IPS DF 4.7 (cell line): ENCODE data around the gene MRPL54.
"Not testable (repeated sequence)": the region's sequence is repeated elsewhere in the genome, so short reads cannot be mapped to it uniquely, and the experiment has no call there.

Source experiments
- DNase-seq: peaks from one replicate; pipeline ENCODE4 v3.0.0-alpha.2; 2013; ENCODE audit warnings: low spot score; ENCODE audit errors: extremely low read depth

MRPL54 gene

DNA sequence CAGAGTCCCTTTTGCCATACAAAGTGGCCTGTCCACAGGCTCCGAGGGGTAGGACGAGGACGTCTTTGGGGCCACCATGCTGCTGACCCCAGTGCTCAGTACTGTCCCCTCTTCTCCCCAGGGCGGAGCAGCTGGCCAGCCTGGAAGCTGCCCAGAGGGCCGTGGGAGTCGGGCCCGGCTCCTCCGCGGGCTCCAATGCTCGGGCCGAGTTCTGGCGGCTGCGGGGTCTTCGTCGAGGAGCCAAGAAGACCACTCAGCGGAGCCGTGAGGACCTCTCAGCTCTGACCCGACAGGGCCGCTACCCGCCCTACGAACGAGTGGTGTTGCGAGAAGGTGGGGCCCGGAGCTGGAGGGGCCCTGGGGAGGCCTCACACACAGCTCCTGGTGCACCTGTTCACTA is 22.1 kb upstream of the MRPL54 start:
- DNase-seq = no peak

DNA sequence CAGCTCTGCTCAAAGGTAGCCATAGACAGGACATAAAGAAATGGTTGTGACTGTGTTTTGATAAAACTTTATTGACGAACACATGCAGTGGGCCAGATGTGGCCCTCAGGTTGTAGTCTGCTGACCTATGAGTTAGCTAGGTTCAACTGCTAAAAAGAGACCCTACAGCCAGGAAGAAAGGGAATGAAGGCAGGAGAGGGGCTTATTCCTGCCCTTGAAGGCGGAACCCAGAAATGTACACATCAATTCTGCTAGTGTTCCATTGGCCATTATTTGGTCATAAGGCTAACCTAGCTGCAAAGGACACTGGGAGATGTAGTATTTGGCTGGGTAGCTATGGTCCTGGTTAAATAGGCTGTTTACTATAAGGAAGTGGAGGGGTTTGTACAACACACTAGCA is 19.0 kb upstream of the MRPL54 start:
- DNase-seq = no peak

DNA sequence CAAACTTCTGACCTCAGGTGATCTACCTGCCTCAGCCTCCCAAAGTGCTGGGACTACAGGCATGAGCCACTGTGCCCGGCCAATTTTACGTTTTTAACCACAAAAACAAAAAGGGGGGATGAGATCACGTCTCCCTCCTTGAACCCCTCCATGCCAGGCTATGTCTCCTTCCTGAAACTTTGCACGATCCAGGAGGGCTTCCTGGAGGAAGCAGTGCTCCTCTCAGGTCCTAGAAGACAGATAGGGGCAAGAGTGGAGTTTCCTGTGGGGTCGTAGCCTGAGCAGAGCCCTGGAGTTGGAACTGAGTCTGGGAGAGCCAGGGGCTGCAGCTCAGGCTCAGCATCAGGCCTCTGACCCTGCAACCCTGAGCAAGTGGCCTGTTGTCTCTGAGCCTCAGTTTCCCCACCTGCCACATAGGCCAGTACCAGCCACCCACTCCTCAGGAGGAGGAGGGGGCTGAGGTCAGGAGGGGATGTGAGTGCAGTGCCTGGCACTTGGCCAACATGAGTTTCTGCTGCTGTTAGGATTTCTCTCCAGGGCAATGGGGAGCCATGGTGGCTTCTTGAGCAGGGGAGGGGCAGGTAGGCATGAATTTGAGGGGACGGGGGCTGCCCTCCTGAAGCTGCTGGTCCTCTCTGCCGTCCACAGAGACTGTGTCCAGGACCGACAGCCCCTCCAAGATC is 17.0 kb upstream of the MRPL54 start:
- no peak for DNase-seq

DNA sequence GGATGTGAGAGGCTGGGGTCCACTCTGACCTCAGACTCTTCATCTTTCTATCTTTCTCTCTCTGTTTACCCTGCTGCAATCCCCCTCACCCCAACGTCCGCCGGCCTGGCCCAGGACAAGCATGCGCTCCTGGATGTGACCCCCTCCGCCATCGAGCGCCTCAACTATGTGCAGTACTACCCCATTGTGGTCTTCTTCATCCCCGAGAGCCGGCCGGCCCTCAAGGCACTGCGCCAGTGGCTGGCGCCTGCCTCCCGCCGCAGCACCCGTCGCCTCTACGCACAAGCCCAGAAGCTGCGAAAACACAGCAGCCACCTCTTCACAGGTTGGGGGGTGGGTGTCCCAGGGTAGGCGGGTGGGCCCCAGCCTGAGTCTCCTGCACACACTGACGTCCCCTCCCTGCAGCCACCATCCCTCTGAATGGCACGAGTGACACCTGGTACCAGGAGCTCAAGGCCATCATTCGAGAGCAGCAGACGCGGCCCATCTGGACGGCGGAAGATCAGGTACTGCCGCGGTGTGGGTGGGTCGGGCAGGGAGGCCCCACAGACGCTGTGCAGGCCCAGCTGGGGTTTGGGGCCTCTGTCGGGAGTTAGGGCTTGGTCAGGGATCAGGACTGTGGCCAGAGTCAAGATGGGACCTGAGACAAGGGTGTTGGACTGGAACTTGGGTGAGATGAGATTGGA is 16.0 kb upstream of the MRPL54 start:
- no peak for DNase-seq

DNA sequence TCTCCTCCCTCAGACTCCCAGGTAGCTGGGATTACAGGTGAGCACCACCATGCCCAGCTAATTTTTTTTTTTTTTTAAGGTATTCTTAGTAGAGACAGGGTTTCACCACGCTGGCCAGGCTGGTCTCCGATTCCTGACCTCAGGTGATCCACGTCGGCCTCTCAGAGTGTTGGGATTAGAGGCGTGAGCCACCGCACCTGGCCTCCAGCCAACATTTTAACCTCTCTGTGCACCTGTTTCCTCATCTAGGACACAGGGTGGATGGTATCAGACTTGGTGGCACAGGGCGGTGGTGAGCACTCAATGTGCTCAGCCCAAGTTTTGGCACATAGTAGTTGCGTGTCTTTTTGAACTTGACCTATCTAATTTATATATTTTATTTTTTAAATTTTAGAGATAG is 13.5 kb upstream of the MRPL54 start:
- no peak for DNase-seq

DNA sequence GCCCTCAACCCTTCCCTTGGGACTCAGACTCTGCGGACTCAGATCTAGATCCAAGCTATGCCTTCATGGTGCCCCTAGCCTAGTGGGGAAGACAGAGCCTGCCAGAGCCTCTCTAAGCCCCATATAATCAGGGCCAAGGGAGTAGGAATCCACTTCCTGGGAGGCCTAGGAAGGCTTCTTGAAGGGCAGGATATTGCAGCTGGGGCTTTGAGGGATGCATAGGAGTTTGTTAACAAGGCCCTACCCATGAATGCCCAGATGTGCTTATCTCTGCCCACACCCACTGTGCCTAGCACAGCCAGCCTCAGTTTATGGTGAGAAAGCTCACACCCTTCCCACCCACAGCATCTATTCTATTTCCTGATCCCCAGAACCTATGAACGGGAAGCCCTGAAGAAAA is 12.3 kb upstream of the MRPL54 start:
- DNase-seq = no peak

DNA sequence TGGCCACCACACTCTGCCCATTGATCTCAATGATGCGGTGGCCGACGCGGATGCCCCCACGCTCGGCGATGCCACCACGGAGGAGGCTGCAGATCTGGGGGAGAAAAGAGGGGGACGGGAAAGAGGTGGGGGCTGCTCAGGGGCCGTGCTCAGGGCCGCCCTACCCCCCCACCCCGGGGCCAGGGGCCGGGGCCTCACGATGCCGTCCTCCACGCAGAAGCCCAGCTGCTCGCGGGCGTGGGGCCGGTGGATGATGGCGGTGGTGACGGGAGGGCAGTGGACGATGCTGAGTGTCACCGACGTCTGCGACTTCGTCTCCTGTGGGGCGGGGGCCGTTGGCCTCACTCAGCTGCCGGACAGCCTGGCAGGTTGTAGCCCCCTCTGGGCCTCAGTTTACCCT is 11.2 kb upstream of the MRPL54 start:
- no peak for DNase-seq

DNA sequence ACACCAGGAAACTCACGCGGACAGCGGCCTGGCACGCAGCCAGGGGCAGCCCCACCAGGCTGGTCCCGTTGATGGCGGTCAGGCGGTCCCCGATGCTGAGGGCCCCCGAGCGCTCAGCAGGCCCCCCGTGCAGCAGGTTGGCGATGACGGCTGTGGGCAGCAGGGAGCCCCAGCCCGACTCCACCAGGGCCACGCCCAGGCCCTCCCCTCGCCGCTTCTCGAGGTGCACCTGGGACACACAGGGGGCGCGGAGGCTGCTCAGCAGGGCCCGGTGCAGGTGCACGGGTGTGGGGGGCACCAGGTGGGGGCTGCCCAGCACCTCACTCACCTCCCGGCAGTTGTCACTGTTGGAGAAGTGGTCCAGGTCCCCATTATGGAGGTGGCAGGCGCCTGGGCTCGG is 10.0 kb upstream of the MRPL54 start:
- DNase-seq = no peak

DNA sequence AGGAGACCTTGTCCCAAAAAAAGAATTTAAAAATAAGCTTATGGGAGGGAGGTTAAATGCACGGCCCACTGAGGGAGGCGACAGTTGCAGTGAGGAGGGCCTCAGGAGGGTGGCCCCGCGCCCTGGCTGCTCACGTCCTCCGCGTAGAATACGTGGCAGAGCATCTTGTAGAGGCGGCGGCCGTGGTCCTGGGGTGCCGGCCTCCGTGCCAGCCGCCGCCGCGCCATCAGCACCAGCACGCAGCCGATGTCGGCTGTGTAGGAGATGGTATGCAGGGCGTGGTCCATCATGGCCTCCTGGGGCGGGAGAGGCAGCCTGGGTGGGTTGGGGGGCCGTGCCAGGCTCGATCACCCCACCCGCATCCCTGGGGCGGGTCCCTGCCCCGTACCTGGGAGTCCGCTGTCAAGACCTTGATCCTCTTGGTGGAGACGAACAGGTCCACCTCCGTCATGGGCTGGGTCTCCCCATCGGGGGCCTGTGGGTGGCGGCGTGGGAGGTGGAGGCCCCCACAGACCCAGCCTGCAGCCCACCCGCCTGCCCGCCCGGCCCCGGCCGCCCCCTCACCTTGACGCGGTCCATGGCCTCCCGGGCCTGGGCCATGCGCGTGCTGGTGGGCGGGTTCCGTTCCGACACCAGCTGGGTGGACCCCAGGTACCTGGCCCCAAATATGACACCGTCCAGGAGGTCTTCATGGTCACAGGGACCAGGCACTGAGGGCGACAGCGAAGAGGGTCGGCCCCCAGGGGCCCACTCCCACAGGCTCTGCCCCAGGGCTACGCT is 8.7 kb upstream of the MRPL54 start:
- no peak for DNase-seq

DNA sequence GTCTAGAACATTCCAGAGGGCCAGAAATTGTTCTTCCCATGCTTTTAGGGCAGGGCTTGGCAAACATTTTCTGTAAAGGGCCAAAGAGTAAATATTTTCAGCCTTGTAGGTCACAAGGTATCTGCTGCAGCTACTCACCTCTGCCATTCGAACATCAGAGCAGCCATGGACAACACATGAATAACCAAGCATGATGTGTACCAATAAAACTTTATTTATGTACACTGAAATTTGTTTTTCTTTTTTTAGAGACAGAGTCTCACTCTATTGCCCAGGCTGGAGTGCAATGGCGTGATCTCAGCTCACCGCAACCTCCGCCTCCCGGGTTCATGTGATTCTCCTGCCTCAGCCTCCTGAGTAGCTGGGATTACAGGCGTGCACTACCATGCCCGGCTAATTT is 4.8 kb upstream of the MRPL54 start:
- not testable (repeated sequence) for DNase-seq

DNA sequence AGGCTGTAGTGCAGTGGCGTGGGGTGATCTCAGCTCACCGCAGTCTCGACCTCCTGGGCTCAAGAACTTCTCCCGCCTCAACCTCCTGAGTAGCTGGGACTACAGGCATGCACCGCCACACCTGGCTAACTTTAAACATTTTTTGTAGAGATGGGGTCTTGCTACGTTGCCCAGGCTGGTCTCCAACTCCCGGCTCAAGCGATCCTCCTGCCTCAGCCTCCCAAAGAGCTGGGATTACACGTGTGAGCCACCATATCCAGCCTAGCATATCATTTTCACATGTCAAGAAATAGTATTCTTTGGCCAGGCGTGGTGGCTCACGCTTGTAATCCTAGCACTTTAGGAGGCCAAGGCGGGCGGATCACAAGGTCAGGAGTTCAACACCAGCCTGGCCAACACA is 4.2 kb upstream of the MRPL54 start:
- not testable (repeated sequence) for DNase-seq

DNA sequence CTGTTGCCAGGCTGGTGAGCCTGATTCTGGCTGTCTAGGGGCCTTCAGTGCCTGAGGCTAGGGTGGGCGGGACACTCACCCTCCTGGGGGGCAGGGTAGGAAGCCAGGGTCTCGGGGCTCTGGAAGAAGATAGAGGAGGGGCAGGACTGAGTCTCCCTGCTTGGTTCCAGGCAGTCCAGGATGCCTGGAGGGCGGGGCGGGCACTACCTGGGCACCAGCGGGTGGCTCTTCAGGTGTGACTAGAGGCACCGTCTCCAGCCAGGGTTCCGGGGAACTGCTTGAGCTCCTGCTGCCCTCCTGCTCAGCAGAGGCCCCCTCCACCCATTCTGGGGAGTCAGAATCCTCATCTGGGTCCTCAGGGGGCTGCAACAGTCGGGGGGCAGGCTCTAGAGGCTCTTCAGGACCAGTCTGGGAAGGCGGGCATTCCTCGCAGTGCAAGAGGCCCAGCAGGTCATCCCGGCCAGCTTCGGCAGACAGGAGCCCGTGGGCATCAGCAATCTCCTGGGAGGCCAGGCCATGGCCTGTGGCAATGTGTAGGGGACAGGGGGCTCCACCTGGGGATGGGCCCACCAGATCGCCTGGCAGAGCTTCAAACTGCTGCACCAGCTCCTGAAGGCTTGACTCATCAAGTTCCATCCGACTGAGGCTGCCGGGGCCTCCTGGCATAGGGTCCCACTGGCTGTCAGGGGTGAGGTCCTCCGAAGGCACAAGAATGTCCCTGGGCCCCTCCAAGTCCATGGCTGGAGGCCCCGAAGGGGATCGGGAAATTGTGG is 2.8 kb upstream of the MRPL54 start:
- no peak for DNase-seq

DNA sequence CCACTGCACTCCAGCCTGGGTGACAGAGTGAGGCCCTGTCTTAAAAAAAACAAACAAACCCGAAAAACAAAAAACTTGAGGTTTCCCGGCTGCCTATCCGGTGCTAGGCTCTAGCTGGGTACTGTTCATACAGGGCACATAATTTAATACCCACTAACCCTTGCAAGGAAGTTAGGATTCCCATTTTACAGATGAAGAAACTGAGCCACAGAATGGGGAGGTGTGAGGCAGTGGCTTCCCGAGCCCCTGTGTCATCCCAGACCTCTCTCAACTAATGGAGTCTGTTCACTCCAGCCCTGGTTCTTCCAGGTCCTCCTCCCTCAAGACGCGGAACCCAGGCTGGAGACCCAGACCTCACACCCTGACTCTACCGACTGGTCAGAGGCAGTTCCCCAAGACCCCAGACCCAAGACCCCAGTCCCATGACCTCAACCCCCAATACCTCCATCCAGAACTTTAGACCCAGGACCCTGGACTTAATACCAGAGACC is 1.6 kb upstream of the MRPL54 start:
- no peak for DNase-seq

DNA sequence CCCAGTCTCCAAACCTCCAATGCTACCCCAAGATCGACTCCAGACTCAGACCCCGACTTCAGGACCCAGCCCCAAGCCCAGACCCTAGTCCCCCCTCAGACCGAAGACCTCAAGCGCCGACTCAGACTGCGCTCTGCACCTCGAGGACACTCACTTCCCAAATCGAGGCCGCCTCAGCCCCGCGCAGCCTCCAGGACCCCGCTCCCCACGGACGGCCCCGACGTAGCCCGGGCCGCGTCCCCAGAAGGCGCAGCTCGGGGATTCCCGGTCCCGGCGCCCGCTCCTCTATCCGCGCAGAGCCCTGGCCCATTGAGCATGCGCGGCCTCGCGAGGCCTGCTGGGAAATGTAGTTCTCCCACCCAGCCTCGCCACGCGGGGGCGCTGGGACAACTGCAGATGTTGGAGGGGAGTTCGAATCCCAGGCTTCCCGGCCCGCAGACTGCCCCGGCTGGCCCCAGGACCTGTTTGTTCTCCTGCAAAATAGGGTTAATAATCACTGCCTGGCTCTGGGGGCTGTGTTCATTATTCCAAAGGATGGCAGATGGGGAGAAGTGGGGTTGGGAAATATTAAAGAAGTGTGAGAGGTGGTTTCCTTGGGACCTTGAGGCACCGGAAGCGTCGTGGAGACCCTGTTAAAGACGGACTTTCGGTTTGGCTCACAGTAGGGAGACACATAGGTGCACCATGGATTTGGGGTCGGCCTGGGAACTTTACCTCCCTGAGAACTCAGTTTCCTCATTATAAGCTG is 926 bp upstream of the MRPL54 start, which contains the start of gene APBA3:
Gene APBA3, minus strand, starts transcription at position 311 of the 748 bp plus-strand sequence. CDS start 1,428 bp downstream, outside the sequence.
- DNase-seq = no peak

DNA sequence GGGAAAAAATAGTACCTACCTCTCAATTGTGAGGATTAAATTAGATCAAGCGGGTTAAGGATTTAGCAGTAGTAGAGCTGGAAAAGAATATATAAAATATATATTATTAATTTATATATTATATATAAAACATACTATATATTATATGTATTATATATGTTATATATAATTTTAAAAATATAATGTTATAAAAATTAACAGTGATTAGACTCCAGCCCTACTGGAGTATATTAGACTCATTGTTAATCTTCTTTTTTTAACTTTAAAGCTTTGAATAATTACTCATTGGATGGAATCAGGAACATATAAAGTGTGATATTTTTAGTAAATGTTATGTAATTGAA is 380 bp upstream of the MRPL54 start:
- no peak for DNase-seq

DNA sequence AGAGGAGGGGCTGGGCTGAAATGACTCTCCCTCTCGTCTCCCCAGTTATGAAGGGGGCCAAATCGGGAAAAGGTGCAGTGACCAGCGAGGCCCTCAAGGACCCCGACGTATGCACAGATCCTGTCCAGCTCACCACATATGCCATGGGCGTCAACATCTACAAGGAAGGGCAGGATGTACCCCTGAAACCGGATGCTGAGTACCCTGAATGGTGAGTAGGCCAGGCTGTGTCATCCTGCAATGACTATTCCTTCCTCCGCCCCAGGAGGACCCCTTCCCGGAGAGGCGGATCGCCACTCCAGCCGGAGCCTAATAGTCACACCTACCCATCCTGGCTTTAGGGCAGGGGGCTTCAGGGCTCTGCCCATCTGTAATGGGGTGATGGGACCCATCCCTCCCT is 2.6 kb downstream of the MRPL54 start:
- DNase-seq = no peak

DNA sequence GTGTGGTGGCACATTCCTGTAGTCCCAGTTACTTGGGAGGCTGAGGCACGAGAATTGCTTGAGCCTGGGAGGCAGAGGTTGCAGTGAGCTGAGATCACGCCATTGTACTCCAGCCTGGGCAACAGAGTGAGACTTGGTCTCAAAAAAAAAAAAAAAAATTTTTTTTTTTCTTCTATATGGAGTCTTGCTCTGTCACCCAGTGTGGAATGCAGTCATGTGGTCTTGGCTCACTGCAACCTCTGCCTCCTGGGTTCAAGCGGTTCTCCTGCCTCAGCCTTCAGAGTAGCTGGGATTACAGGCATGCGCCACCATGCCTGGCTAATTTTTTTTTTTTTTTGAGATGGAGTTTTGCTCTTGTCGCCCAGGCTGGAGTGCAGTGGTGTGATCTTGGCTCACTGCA is 3.3 kb downstream of the MRPL54 start:
- not testable (repeated sequence) for DNase-seq

DNA sequence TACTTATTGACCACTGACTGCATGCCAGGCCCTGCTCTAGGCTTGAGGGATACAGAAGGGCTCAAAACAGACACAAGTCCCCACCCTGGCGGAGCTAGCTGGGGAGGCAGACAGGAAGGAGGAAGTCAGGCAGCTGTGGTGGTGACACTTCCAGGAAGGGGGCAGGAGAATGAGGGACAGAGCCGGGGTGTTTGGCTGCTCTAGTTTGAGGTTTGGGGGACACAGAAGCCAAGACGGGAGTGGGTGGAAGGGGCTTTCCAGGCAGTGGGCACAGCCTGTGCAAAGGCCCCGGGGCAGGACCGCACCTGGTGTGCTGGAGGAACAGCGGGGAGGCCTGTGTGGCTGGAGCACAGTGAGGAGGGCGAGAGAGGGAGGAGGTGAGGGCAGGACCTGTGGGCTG is 4.0 kb downstream of the MRPL54 start:
- no peak for DNase-seq

DNA sequence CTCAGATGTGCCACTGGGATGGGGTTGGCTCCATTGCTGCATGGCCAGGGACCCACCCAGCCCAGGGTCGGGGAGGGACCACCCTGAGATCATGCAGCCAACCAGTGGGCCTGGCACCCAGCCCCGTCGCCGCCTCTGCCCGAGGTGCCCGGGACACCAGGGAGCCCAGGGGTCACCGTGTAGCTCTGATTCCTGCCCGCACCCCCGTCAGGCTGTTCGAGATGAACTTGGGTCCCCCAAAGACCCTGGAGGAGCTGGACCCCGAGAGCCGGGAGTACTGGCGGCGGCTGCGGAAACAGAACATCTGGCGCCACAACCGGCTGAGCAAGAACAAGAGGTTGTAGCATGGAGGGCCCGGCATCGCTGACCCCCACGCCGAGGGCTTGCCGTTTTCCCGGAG is 4.6 kb downstream of the MRPL54 start:
- no peak for DNase-seq

DNA sequence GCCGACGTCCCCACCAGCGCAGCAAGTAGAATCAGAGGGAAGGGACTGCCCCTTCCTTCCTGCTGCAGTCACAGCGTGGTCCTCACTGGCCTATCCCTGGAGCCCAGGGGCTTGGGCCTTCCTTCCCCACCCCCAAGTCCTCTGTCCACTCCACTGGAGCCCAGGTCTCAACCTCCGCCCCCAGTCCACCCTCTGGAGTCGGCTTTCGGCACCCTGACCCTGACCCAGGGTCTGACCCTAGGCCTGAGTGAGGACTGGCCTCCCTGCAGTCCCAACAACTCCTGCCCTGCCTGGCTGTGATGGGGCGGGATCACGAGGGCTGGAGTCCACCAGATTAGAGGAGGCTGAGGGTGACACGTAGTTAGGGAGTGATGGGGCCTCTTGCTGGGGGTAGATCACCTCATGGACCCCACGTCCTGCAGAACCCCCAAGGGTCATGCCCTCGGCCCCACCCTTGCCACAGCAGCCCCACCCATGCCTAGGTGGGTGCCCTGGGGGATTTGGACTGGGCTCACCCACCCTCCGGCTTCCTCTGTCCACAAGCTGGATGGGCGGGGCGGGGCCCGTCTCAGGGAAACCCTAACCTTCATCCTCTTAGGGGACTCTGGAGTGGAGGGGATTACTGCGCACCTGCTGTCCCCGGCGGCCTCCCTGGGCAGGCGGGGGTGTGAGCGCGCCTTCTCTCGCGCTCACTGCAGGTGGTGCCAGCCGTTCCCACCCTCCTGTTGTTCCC is 5.7 kb downstream of the MRPL54 start:
- no peak for DNase-seq
